GM19395 (cell line): ENCODE results near the gene CAP2.

ENCODE experiments used
- ATAC-seq: cut with Tn5 transposase; IDR thresholded peaks from one replicate; pipeline ENCODE4 v1.9.1; 2021; ENCODE audit warnings: mild to moderate bottlenecking, moderate library complexity; ENCODE audit not compliant: unreplicated experiment

CAP2 gene

GRCh38 chr6:17473554-17473953 is 80.2 kb downstream of the CAP2 start:
- no peak for ATAC-seq

GRCh38 chr6:17474289-17474688 is 80.9 kb downstream of the CAP2 start:
- ATAC-seq: no peak

GRCh38 chr6:17475606-17476244 is 82.3 kb downstream of the CAP2 start:
- ATAC-seq: no peak

DNA sequence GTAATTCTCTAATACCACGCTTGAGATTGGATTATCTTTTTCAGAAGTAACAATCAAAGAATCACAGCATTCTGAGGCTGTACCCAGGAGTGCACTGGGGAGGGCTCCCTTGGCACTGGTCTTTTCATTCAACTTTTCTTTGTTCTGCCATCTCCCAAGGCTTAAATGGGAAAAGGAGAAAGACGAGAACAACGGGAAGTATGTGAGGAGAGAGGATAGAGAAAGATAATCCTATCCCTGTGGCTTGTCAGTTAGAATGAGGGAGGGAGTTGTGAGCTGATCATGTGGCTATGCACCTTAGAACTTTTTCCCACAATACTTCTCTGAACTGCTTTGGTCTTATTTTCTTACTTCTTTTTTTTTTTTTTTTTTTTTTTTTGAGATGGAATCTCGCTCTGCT is 83.1 kb downstream of the CAP2 start:
- no peak for ATAC-seq

GRCh38 chr6:17477356-17477755 is 84.0 kb downstream of the CAP2 start:
- no peak for ATAC-seq

DNA sequence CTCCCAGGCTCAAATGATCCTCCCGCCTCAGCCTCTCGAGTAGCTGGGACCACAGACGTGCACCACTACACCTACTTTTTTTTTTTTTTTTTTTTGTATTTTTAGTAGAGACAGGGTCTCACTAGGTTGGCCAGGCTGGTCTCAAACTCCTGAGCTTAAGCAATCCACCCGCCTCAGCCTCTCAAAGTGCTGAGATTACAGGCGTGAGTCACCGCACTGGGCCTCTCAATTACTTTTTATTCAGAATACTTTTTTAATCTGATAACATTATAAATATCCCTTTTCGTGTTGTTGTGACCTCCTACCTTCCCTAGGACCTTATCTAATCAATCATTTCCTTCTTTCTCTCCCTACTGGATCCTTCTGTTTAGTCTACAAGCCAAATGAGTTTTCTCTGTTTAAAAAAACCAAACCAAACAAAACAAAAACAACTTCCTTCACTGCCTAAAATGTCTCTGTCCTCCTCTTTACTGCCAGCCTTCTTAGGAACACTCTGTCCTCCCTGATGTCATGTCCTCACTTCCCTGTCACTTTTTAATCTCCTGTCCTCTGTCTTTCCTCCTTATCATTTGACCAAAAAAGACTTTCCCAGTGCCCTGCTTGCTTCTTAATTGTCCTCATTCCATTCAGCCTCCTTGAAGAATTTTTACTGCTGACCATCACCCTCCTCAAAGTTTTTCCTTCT is 85.0 kb downstream of the CAP2 start:
- no peak for ATAC-seq

DNA sequence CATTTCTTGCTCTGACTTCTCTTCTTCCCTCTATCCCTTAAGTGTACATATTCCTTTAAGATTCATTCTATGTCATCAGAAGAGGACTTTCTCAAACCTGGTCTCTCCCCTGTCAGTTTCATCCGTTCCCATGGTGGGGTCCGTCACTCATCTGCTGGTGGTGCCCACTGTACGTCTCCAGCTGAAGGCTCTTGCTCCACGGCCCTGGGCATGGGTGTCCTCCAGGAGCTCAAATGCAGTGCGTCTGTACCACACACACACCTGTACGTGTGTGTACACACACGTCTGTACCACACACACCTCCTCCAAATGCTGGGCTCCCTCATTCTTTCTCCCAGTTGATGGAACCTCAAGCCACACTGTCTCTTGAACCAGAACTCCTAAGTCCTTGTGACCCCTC is 85.6 kb downstream of the CAP2 start:
- ATAC-seq: no peak

DNA sequence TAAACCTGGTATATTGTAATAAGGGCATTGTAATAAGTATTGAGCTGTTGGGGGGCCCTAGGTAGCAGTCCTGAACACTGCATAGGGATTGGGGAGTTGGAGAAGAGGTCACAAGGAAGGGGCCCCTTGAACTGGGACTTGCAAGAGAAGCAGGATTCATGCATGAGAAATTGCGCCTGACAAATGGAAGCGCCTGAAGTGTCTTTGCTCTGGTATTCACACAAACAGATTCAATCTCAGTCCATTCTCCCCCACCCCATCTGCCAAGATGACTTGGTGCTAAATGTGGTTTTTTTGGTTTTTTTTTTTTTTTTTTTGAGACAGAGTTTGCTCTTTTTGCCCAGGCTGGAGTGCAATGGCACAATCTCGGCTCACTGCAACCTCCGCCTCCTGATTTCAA is 87.1 kb downstream of the CAP2 start:
- no peak for ATAC-seq

DNA sequence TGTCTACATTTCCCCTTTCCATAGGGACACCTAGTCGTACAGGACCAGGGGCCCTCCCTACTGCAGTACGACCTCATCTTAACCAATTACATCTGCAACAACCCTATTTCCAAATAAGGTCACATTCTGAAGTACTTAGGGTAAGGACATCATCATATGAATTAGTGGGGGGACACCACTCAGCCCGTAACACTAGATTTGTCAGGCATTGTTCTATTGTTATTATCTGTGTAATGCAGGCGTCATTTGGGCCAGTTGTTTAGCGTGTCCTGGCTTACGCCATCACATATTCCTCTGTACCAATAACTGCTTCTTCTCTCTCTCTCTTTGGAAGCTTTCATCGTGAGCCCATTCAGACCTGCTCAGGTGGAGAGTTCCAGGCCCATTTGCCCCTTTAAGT is 89.3 kb downstream of the CAP2 start:
- ATAC-seq: no peak

DNA sequence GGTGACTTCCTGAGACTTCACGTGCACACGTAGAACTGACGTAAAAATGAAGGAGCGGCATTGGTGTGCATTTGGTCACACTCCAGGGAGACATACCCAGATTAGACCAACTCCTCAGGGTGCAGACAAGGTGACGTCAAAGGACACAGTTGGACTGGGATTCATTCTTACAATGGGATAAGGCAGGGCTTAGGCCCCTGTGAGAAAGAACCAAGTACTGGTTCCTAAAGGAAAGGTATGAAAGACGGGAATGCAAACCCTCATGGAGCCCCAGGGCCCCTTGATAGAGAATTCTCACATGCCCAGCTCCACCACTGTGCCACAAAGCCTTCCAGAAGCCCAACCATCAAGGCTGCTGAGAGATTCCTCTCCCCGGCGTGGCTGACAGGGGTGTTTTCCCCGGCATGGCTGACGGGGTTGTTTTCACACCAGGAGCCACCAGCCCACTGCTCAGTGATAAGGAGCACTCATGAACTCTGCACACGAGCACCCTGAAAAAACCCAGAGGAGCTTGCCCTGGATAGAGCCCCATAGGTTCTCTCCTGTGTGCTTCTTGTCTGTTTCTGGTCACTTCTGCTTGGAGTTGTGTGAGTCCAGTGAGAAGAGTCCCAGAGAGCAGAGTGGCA is 90.1 kb downstream of the CAP2 start:
- no peak for ATAC-seq

GRCh38 chr6:17484201-17484849 is 90.9 kb downstream of the CAP2 start:
- ATAC-seq: no peak

DNA sequence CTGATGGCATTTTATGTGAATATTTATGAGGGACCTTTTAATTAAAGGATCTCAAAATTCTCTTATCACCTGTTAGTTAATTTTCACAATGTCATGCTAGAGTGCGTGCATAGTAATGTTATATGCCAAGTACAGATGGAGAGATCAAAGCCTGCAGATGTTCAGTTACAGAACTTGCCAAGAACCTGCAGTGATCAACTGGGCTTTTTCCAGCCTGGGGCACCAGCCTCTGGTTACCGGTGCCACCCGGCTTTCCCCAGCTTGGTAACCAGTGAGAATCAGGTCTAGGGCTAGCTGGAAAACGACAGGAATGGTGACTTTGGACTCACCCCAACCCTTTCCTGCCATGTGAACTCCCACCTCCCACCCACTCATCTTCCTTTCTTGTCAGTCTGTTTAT is 91.8 kb downstream of the CAP2 start:
- ATAC-seq: no peak

- ATAC-seq: no peak
Observed at GRCh38 chr6:17485946-17486345, 92.6 kb downstream of the CAP2 start.

DNA sequence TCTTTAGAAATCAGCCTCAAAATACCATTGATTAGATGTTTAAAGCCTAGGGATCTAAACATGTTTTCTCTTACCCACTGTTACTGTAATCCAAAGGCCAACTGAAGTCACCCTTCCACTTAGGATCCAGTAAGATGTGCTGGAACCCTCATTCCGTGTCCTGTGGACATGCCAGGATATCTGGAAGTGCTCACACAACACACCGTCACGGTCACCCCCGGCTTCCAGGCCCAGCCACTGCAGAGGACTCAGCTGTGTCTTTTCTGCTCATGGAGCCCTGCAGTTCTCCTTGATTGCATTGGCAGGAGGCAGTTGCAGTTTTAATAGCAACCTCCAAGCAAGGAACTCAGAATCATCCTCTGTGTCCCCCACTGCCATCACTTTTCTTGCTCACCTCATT is 93.3 kb downstream of the CAP2 start:
- ATAC-seq: no peak

DNA sequence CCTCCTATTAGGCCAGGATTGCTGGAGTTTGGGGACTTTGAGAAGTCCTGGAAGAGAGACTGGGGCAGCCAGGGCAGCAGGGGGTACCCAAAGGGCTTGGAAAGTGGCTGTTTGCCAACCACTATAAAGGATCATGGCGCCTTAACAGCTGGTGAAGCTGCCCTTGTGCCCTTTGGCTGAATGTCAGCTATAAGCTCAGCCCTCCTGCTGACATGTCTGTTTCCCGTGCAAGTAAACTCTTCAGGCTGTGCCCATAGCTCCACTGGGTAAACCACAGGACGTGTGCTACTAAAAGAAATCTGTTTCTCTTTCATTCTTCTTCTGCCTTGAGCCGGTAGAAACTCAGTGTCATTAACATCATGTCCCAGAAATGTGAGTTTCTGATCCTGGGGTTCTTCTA is 97.3 kb downstream of the CAP2 start:
- no peak for ATAC-seq

- no peak for ATAC-seq
Observed at GRCh38 chr6:17491416-17492142, 98.2 kb downstream of the CAP2 start.

GRCh38 chr6:17492350-17492749 is 99.0 kb downstream of the CAP2 start:
- ATAC-seq: no peak

GRCh38 chr6:17493286-17493685 is 99.9 kb downstream of the CAP2 start:
- ATAC-seq: no peak

DNA sequence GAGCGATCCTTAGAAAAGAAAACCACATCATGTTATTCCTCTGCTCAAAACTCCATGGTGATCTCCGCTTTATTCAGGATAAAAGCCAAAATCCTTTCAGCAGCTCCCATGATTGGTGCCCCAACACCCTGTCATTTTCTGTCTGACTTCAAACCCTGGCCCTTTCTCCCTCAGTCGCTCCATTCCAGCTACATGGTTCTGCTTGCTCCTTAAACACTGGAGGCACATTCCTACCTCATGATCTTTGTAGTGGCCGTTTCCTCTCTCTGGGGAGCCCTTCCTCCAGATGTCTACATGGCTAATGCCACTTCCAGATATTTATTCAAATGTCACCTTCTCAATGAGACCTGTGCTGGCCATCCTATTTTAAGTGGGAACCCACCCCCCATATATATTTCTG is 100.8 kb downstream of the CAP2 start:
- no peak for ATAC-seq

DNA sequence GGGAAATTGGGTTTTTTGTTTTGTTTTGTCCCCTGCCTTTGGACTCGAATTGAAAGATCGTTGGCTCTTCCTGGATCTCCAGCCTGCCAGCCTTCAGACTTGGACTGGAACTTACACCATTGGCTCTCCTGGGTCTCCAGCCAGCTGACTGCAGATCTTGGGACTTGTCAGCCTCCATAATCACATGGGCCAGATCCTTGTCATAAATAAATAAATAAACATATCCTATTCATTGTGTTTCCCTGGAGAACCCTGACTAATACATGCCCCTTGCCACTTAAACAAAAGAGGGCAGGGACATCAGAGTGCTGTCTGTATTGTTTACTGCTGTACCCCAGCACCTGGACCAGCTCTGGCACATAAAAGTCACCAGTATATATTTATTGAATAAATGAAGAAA is 101.5 kb downstream of the CAP2 start:
- ATAC-seq: no peak

DNA sequence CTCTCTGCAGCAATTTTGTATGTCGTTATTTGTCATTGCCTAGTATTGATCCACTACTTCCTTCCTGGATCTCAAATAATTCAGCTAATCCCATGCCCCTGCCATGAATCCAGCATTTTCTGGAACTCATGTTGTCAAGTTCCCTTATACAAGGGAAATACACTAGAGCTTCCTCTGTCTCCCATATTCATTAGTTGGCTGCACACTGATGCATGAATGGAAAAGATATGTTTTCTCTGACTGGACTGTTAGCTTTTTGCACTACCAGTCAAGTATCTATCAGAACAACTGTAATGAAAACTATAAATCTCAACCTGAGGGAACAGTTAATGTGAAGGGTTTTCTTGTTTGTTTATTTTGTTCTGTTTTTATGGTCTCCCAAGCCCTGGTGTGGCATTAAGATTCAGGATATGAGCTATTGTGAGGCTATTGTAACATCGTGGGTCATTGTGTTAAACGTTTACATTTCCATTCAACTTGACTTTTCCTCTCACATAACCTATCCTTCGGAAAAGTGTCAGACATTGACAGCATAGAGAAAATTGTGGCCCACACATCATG is 104.2 kb downstream of the CAP2 start:
- ATAC-seq: no peak
